Stimulated activated CD8-positive, alpha-beta memory T cell treated with anti-CD3 and anti-CD28 coated beads, Interleukin-2, amount 100 ng/mL, for 48 hours (primary cell): Measurements from ENCODE around the gene FAM78A.
A peak's percentile ranks its signal among the peaks of the same experiment; 100 is the strongest.
"Not testable (repeated sequence)": the region's sequence is repeated elsewhere in the genome, so short reads cannot be mapped to it uniquely, and the experiment has no call there.

Source experiments
- DNase-seq, 2 donors: peaks; one replicate each; pipeline ENCODE4 v3.0.0-alpha.2; 2020; ENCODE audit warnings: low read depth in 2 of 2

Gene FAM78A

DNA sequence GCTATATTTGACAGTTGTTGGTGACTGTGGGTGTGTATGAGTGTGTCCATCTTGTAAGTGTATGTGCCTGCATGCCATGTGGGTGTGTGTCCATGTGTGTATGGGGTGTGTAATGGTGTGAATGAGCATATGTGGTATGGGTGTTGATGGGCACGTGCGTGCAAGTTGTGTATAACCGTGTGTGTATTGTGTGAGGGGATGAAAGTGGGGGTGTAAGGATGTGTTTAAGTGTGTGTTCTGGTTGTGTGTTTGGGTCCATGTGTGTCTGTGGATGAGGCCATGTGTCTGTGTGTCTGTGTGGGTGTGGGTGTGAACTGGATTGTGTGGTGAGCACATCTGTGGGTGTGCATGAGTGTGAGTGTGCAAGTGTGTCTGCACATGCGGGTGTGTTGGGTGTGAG lies 5.9 kb upstream of the FAM78A start:
- no peak for DNase-seq

- DNase-seq: no peak
Observed at GRCh38 chr9:131281119-131281965, 5.0 kb upstream of the FAM78A start.

DNA sequence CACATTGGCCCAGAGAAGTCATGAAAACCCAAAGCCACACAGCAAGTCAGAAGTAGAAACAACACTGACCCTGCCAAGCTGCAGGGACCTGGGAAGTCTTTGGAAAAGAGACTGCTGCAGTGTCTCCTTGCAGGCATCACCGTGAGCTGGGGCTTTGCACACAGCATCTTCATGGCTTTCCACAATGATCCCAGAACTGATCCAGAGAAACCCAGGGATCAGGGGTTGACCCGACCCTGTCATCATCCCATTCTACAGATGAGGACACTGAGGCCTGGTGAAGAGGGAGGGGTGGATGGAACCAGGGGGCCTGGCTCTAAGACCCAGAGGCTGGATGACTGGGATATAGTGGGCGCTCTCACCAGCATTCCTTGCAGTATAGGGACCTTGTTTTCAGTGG lies 4.3 kb upstream of the FAM78A start:
- no peak for DNase-seq

GRCh38 chr9:131279863-131280570 lies 3.7 kb upstream of the FAM78A start:
- no peak for DNase-seq

DNA sequence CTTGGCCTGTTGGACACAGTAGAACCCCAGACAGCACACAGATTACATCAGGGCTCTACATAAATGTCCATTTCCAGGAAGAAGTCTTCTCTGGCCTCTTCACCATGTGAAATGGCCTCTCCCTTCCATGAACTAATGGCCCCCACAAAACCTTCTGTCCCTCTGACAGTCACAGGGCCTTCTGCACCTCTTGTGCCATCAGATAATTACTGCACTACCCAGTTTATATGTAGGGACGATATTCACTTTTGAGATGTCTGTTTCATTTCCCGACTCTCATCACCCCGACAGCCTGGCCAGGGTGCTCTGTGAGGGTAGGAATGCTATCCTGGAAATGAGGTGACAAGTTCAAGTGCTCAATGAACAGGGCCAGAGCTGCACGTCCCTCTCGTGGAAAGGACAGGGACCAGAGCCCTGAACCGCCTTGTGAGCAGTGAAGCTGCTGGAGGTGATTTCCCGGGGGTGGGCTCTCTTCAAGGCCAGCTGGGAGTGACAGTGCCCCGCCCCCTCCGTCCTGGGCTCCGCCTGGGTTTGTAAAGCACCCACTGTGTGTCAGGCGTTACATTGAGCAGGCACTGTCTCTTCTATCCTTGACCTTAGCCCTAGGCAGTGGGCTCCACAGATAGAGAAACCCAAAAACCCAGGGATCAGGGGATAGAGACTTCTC lies 3.0 kb upstream of the FAM78A start:
- DNase-seq: no peak

DNA sequence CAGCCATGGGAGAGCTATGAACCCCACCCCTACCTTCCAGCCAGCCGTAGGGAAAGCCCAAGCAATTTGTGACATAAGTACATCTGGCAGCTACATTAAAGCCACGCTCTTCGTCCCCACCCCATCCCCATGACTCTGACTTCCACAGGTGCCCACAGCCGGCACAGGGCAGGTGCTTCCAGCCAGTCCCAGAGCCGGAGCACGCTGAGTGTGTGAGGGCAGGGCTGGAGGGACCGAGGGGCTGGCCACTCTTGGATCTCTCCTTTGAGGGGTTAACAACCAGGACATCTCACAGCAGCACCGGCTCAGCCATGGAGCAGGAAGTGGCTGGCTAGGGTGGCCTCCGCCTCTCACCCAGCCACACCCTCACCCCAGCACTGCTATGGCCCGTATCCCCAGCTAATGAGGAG lies 2.4 kb upstream of the FAM78A start:
- DNase-seq: no peak

- peak; percentile 58 to 64 for DNase-seq
Observed at GRCh38 chr9:131277910-131278701, 1.8 kb upstream of the FAM78A start.

- no peak for DNase-seq
Observed at GRCh38 chr9:131277287-131277909, 1.1 kb upstream of the FAM78A start.

DNA sequence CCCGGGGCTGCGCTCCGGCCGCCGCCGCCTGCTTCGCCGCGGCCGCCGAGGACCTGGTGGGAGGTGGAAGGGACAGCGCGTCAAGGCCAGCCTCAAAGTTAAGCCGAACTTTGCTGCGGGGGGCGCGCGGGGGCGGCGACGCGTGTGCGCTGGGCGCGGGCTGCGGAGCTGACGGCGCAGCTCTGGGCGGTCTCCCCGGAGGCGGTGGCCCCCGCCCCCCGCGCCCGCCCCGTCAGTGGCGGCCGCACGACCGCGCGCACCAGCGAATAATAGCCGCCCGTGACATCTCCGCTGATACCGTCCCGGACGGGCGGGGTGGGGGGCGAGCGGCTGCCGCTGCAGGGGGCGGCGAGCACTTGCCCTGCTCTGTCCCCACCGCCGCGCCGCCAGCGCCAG lies 579 bp upstream of the FAM78A start:
- DNase-seq: no peak

- no peak for DNase-seq
Observed at GRCh38 chr9:131275332-131276093, 797 bp downstream of the FAM78A start.

- no peak for DNase-seq
Observed at GRCh38 chr9:131274674-131275331, 1.5 kb downstream of the FAM78A start.

DNA sequence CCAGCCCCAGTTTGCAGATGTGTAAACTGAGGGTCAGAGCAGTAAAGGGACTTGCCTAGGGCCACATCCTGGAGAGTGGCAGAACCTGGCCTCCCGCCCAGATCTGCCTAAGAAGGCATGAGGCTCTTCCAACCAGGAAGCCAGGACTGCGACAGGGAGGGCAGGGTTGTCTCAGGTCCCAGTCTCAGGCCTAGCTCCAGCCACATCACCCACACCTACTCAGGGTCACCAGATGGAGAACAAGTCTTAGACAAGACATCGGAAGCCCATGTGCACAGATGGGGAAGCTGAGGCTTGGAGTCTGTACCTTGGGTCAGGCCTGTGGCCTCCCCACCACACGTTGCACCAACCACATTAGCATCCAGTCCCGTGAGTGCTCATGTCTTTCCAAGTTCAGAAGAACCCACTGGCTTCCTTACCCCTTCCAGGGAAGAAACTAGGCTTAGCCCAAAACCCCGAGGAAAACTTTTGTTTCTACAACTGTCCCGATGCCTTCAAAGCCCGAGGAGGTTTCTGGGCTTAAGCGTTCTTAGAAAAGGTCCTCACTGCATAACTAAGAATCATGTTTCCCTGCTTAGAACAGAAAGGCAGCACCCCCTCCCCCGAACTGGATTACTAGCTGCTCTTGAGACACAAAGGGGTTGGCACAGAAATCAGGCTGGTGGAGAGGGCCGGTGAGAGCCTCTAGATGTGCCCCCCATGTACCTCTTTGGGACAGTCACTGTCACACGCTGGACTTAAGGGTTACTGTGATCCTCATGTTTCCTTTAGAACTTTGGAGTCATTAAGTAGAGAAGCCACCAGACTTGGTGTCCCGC lies 2.2 kb downstream of the FAM78A start:
- DNase-seq: no peak

DNA sequence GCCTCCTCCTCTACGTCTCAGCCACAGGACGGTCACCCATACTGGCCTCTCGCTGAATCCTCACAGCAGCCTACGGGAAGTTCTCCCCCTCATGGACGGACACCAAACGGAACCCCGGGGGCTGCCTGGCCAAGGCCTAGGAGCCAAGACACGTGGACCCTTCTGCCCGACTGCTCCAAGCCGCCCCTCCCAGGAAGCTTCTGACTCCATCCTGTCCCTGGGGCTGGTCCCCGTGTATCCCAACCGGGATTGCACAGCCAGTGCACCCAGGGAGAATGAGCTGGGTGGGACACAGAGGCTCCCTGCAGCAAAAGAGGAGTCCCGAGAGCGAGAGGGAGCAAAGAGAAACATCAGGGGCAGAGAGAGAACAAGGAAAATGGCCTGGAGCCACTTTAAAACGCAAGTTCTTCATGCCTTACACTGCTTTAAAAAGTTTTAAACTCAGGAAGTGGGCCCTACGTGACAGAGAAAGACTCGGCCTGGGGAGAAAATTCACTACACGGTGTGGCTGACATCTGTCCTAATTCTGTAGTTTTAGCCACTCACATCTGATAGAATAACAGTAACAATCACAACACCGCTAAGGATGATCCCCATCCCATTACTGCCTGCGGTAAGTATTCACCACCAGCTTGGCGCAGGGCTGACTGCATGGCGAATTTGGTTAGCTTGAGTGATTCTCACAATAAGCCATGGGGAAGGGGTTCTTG lies 3.0 kb downstream of the FAM78A start:
- no peak for DNase-seq

GRCh38 chr9:131272212-131272611 lies 4.1 kb downstream of the FAM78A start:
- DNase-seq: no peak

DNA sequence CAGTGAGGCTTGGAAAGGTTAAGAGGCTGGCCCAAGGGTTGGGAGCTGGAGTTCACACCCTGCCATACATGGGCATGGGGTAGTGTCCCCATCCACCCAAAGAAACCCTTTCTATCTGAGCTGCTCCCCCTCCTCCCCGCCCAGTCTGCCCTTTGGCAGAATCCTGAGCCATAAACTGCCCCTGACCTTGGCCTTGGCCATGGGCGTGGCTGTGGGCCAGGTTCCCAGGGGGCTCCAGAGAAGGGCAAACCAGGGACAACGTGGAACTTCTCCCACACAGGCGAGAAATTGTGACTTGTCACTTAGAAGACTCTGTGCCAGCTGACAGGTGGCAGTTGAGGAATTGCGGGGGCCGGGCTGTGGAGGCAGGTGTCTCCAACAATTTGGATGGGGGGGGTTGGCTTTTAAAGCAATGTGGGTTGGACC lies 4.8 kb downstream of the FAM78A start:
- DNase-seq: no peak

DNA sequence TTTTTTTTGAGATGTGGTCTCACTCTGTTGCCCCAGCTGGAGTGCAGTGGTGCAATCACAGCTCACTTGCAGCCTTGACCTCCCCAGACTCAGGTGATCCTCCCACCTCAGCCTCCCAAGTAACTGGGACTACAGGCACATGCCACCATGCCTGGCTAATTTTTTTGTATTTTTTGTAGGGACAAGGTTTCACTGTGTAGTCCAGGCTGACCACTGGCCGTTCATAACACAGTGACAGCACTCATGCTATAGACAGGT lies 5.4 kb downstream of the FAM78A start:
- DNase-seq: not testable (repeated sequence)

DNA sequence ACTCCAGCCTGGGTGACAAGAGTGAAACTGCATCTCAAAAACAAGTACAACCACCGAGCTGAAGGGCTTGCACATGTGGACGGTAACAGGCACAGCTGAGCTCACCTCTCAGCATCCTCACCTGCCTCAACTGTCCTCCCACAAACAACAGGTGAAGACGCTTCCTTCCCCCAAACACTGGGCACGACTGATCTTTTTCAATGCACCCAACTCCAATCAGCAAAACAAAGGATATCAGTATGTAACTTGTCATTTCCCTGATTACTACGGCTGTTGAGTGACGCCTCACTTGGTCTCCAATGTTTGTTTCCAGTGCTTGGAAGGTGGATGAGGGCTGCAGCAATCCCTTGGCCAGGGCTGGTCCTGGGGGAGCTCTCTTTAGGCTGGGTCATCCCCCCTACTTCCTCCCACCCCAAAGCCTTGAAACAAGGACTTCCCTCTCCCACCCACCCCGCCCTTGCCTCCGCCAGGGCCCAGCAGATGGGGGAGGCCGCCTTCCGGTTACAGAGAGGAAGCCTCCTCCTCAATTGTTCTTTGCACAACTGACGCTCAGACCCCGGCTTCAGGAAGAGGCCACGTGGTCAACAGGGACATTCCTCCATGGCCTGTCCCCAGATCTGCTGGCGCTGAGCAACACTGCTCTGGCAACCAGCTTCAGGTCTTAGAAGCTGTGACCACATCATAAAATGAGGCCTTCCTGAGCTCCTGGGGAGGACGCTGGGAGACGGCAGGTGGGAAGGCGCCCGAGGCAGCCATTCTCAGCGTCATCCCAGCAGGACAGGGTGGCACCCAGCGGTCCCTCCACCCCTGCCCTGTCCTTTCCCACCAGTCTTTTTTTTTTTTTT lies 5.9 kb downstream of the FAM78A start:
- peak in 1 of 2 donors; percentile 49 for DNase-seq
